HEK293 (cell line): ENCODE data around the gene IKZF2.

Source experiments
- AEBP2 ChIP-seq: fragments of 450-650 bp; formaldehyde crosslinking; IDR thresholded peaks from 2 replicates; pipeline ENCODE4 v1.5.1; 2016; ENCODE audit warnings: missing biosample characterization, missing genetic modification characterization, borderline replicate concordance
- SCRT2 ChIP-seq: fragments of 450-650 bp; formaldehyde crosslinking; IDR thresholded peaks from 2 replicates; pipeline ENCODE4 v1.5.1; 2016; ENCODE audit warnings: missing biosample characterization, missing genetic modification characterization
- ZFP3 ChIP-seq: fragments of 450-650 bp; formaldehyde crosslinking; IDR thresholded peaks from 2 replicates; pipeline ENCODE4 v1.5.1; 2016; ENCODE audit warnings: low read depth, missing biosample characterization, missing genetic modification characterization
- ZNF138 ChIP-seq: fragments of 450-650 bp; formaldehyde crosslinking; IDR thresholded peaks from 2 replicates; pipeline ENCODE4 v1.5.1; 2016; ENCODE audit warnings: missing biosample characterization, missing genetic modification characterization, borderline replicate concordance
- ZNF140 ChIP-seq: fragments of 450-650 bp; formaldehyde crosslinking; IDR thresholded peaks from 2 replicates; pipeline ENCODE4 v1.5.1; 2016; ENCODE audit warnings: missing biosample characterization, missing genetic modification characterization
- ZNF24 ChIP-seq: fragments of 450-650 bp; formaldehyde crosslinking; IDR thresholded peaks from 2 replicates; pipeline ENCODE4 v1.5.1; 2016; ENCODE audit warnings: missing biosample characterization, missing genetic modification characterization
- ZNF416 ChIP-seq: fragments of 450-650 bp; formaldehyde crosslinking; IDR thresholded peaks from 2 replicates; pipeline ENCODE4 v1.5.1; 2016; ENCODE audit warnings: missing biosample characterization, missing genetic modification characterization
- ZNF555 ChIP-seq: fragments of 450-650 bp; formaldehyde crosslinking; conservative IDR thresholded peaks from 2 replicates; pipeline ENCODE4 v1.5.1; 2017; ENCODE audit warnings: missing biosample characterization, mild to moderate bottlenecking, missing genetic modification characterization, inconsistent platforms
- ZNF629 ChIP-seq: fragments of 450-650 bp; formaldehyde crosslinking; IDR thresholded peaks from 2 replicates; pipeline ENCODE4 v1.5.1; 2017; ENCODE audit warnings: missing biosample characterization, missing genetic modification characterization
- ZNF677 ChIP-seq: fragments of 450-650 bp; IDR thresholded peaks from 2 replicates; pipeline ENCODE4 v1.5.0; 2018; ENCODE audit warnings: missing biosample characterization, mild to moderate bottlenecking, missing genetic modification characterization, moderate library complexity
- ZNF707 ChIP-seq: fragments of 450-650 bp; formaldehyde crosslinking; IDR thresholded peaks from 2 replicates; pipeline ENCODE4 v1.5.1; 2016; ENCODE audit warnings: missing biosample characterization, missing genetic modification characterization
- ZNF785 ChIP-seq: fragments of 450-650 bp; formaldehyde crosslinking; IDR thresholded peaks from 2 replicates; pipeline ENCODE4 v1.5.1; 2016; ENCODE audit warnings: missing biosample characterization, missing genetic modification characterization
- TF ChIP-seq, protein P1 (sequence below): fragments of 450-650 bp; formaldehyde crosslinking; IDR thresholded peaks from 2 replicates; pipeline ENCODE4 v1.5.1; 2016; ENCODE audit warnings: missing biosample characterization, missing genetic modification characterization
- TF ChIP-seq, protein P2 (sequence below): fragments of 450-650 bp; formaldehyde crosslinking; IDR thresholded peaks from 2 replicates; pipeline ENCODE4 v1.5.1; 2016; ENCODE audit warnings: missing biosample characterization, missing genetic modification characterization

GRCh38 chr2:213150315-213151097 lies 906 bp downstream of the IKZF2 start:
- TF ChIP-seq, protein P1, sequence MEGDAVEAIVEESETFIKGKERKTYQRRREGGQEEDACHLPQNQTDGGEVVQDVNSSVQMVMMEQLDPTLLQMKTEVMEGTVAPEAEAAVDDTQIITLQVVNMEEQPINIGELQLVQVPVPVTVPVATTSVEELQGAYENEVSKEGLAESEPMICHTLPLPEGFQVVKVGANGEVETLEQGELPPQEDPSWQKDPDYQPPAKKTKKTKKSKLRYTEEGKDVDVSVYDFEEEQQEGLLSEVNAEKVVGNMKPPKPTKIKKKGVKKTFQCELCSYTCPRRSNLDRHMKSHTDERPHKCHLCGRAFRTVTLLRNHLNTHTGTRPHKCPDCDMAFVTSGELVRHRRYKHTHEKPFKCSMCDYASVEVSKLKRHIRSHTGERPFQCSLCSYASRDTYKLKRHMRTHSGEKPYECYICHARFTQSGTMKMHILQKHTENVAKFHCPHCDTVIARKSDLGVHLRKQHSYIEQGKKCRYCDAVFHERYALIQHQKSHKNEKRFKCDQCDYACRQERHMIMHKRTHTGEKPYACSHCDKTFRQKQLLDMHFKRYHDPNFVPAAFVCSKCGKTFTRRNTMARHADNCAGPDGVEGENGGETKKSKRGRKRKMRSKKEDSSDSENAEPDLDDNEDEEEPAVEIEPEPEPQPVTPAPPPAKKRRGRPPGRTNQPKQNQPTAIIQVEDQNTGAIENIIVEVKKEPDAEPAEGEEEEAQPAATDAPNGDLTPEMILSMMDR, result no peak
- TF ChIP-seq ZNF707 (tag by site-specific recombination), result no peak
- no peak for TF ChIP-seq ZNF555 (tag by site-specific recombination)
- TF ChIP-seq ZNF416 (tag by site-specific recombination), result no peak
- TF ChIP-seq ZNF785 (tag by site-specific recombination), result no peak
- no peak for TF ChIP-seq AEBP2 (tag by site-specific recombination)
- TF ChIP-seq, protein P2, sequence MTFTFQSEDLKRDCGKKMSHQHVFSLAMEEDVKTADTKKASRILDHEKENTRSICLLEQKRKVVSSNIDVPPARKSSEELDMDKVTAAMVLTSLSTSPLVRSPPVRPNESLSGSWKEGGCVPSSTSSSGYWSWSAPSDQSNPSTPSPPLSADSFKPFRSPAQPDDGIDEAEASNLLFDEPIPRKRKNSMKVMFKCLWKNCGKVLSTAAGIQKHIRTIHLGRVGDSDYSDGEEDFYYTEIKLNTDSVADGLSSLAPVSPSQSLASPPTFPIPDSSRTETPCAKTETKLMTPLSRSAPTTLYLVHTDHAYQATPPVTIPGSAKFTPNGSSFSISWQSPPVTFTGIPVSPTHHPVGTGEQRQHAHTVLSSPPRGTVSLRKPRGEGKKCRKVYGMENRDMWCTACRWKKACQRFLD (tag by site-specific recombination), result no peak
- TF ChIP-seq ZNF140 (tag by site-specific recombination), result no peak
- no peak for TF ChIP-seq ZNF138 (tag by site-specific recombination)
- no peak for TF ChIP-seq ZNF677 (tag by site-specific recombination)
- no peak for TF ChIP-seq SCRT2
- TF ChIP-seq ZFP3 (tag by site-specific recombination), result no peak
- TF ChIP-seq ZNF24 (tag by site-specific recombination), result no peak
- no peak for TF ChIP-seq ZNF629 (tag by site-specific recombination)
